HG02885 (cell line): ENCODE measurements around the gene C1orf35.
A peak's percentile ranks its signal among the peaks of the same experiment; 100 is the strongest.

Experiments used
- ATAC-seq: cut with Tn5 transposase; IDR thresholded peaks from one replicate; pipeline ENCODE4 v1.9.1; 2021; ENCODE audit warnings: mild to moderate bottlenecking; ENCODE audit not compliant: unreplicated experiment, poor library complexity

Gene C1orf35

GRCh38 chr1:228102791-228103620 lies at the start of gene C1orf35:
Gene C1orf35 (minus strand): TSS chr1:228103325. CDS start chr1:228103227, 98 bp downstream.
- peak; percentile 77 for ATAC-seq

GRCh38 chr1:228152918-228153258 lies 49.8 kb upstream of the C1orf35 start:
- no peak for ATAC-seq

- no peak for ATAC-seq
Measured at GRCh38 chr1:228152097-228152917, 49.2 kb upstream of the C1orf35 start.

GRCh38 chr1:228151180-228151925 lies 48.2 kb upstream of the C1orf35 start:
- ATAC-seq = no peak

- ATAC-seq = no peak
Measured at GRCh38 chr1:228150461-228151179, 47.5 kb upstream of the C1orf35 start.

GRCh38 chr1:228150120-228150460 lies 47.0 kb upstream of the C1orf35 start:
- ATAC-seq = no peak

- ATAC-seq = no peak
Measured at GRCh38 chr1:228149406-228150119, 46.4 kb upstream of the C1orf35 start, which contains the start of gene GJC2. Gene GJC2 (plus strand): TSS chr1:228149930. CDS start chr1:228157759, 7,829 bp downstream.

GRCh38 chr1:228148935-228149405 lies 45.8 kb upstream of the C1orf35 start:
- no peak for ATAC-seq

GRCh38 chr1:228148196-228148861 lies 45.2 kb upstream of the C1orf35 start:
- ATAC-seq = no peak

- ATAC-seq = no peak
Measured at GRCh38 chr1:228147768-228148167, 44.6 kb upstream of the C1orf35 start.

- ATAC-seq = no peak
Measured at GRCh38 chr1:228147151-228147693, 44.1 kb upstream of the C1orf35 start.

GRCh38 chr1:228146417-228147150 lies 43.5 kb upstream of the C1orf35 start:
- no peak for ATAC-seq

- ATAC-seq = no peak
Measured at GRCh38 chr1:228145463-228146416, 42.6 kb upstream of the C1orf35 start.

- ATAC-seq = no peak
Measured at GRCh38 chr1:228144993-228145343, 41.8 kb upstream of the C1orf35 start.

GRCh38 chr1:228144193-228144992 lies 41.3 kb upstream of the C1orf35 start:
- no peak for ATAC-seq
